DMS 273 treated with DMSO at 0.1 percent for 48 hours (cell line): Measurements from ENCODE around the gene CELF1.
A peak's percentile ranks its signal among the peaks of the same experiment; 100 is the strongest.

Experiments used
- DNase-seq: peaks from one replicate; lab custom pipeline; 2025; lab: John Stamatoyannopoulos, UW

Gene CELF1

DNA sequence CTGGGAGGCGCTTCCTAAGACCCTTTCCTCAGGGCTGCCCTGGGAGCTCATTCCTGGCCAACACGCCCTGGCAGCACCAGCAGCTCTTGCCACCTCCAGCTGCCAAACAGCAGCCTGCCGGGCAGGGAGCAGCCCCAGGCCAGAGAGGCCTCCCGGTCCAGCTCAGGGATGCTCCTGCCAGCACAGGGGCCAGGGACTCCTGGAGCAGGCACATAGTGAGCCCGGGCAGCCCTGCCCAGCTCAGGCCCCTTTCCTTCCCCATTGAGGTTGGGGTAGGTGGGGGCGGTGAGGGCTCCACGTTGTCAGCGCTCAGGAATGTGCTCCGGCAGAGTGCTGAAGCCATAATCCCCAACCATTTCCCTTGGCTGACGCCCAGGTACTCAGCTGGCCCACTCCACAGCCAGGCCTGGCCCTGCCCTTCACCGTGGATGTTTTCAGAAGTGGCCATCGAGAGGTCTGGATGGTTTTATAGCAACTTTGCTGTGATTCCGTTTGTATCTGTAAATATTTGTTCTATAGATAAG is 136.9 kb downstream of the CELF1 start:
- peak; percentile 22 for DNase-seq
